GM19328 (cell line): Measurements from ENCODE around the gene SMYD3.
"Not testable (repeated sequence)": the region's sequence is repeated elsewhere in the genome, so short reads cannot be mapped to it uniquely, and the experiment has no call there.

Experiments used
- ATAC-seq: cut with Tn5 transposase; IDR thresholded peaks from one replicate; pipeline ENCODE4 v1.9.1; 2021; ENCODE audit warnings: mild to moderate bottlenecking, moderate library complexity; ENCODE audit not compliant: unreplicated experiment

Gene SMYD3

GRCh38 chr1:245715291-245715701 is 791.8 kb downstream of the SMYD3 start:
- ATAC-seq = no peak

- ATAC-seq = not testable (repeated sequence)
Measured at GRCh38 chr1:245714027-245714426, 793.1 kb downstream of the SMYD3 start.

- no peak for ATAC-seq
Measured at GRCh38 chr1:245710961-245711903, 795.8 kb downstream of the SMYD3 start.

- no peak for ATAC-seq
Measured at GRCh38 chr1:245707941-245708340, 799.1 kb downstream of the SMYD3 start.

- ATAC-seq = no peak
Measured at GRCh38 chr1:245704765-245705164, 802.3 kb downstream of the SMYD3 start.

GRCh38 chr1:245704341-245704740 is 802.7 kb downstream of the SMYD3 start:
- no peak for ATAC-seq

GRCh38 chr1:245702346-245702745 is 804.7 kb downstream of the SMYD3 start:
- no peak for ATAC-seq

- ATAC-seq = no peak
Measured at GRCh38 chr1:245701631-245702030, 805.4 kb downstream of the SMYD3 start.

GRCh38 chr1:245700631-245701030 is 806.4 kb downstream of the SMYD3 start:
- no peak for ATAC-seq
